ENCODE measurements around the gene GPR22.

Gene GPR22

GRCh38 chr7:107472116-107472515, 2.3 kb downstream of the GPR22 start:
- H3K9ac ChIP-seq (ENCODE audit: low read depth in 1 of 2, low read length in 2 of 2), result no peak overlapping the region
- no peaks in the 10 kb centered on the region for H3K9me3 ChIP-seq (ENCODE audit: control insufficient read depth in 2 of 2, low read length in 2 of 2)
- H3K4me1 ChIP-seq (ENCODE audit: control insufficient read depth in 2 of 2, insufficient read depth in 2 of 2, low read length in 2 of 2), result no peaks in the 10 kb centered on the region
- no peak overlapping the region for H3K27ac ChIP-seq (ENCODE audit: low read depth in 2 of 2, low read length in 2 of 2)
- H3K27me3 ChIP-seq (ENCODE audit: control insufficient read depth in 2 of 2, insufficient read depth in 2 of 2, low read length in 2 of 2), result no peaks in the 10 kb centered on the region
- no peak overlapping the region for H3K4me3 ChIP-seq (ENCODE audit: low read length in 2 of 2)
- no peaks in the 10 kb centered on the region for H3K36me3 ChIP-seq (ENCODE audit: control insufficient read depth in 2 of 2, insufficient read depth in 2 of 2, low read length in 2 of 2)

- Histone ChIP-seq H3K4me3 (ENCODE audit: low read length in 2 of 2) (no peak overlapping the region), H3K36me3 (ENCODE audit: control insufficient read depth in 2 of 2, insufficient read depth in 2 of 2, low read length in 2 of 2) (no peaks in the 10 kb centered on the region), H3K9me3 (ENCODE audit: control insufficient read depth in 2 of 2, low read length in 2 of 2) (no peaks in the 10 kb centered on the region), H3K27me3 (ENCODE audit: control insufficient read depth in 2 of 2, insufficient read depth in 2 of 2, low read length in 2 of 2) (no peaks in the 10 kb centered on the region), H3K9ac (ENCODE audit: low read depth in 1 of 2, low read length in 2 of 2) (no peak overlapping the region), H3K4me1 (ENCODE audit: control insufficient read depth in 2 of 2, insufficient read depth in 2 of 2, low read length in 2 of 2) (no peaks in the 10 kb centered on the region), H3K27ac (ENCODE audit: low read depth in 2 of 2, low read length in 2 of 2) (no peak overlapping the region)
Observed at GRCh38 chr7:107474104-107474521, 4.3 kb downstream of the GPR22 start.

GRCh38 chr7:107479303-107479702, 9.4 kb downstream of the GPR22 start:
- Histone ChIP-seq H3K36me3 (ENCODE audit: control insufficient read depth in 2 of 2, insufficient read depth in 2 of 2, low read length in 2 of 2) (no peaks in the 10 kb centered on the region), H3K27me3 (ENCODE audit: control insufficient read depth in 2 of 2, insufficient read depth in 2 of 2, low read length in 2 of 2) (no peaks in the 10 kb centered on the region), H3K4me3 (ENCODE audit: low read length in 2 of 2) (no peak overlapping the region), H3K4me1 (ENCODE audit: control insufficient read depth in 2 of 2, insufficient read depth in 2 of 2, low read length in 2 of 2) (no peaks in the 10 kb centered on the region), H3K9ac (ENCODE audit: low read depth in 1 of 2, low read length in 2 of 2) (no peak overlapping the region), H3K27ac (ENCODE audit: low read depth in 2 of 2, low read length in 2 of 2) (no peak overlapping the region), H3K9me3 (ENCODE audit: control insufficient read depth in 2 of 2, low read length in 2 of 2) (no peaks in the 10 kb centered on the region)

GRCh38 chr7:107480932-107481331, 11.1 kb downstream of the GPR22 start:
- Histone ChIP-seq H3K4me3 (ENCODE audit: low read length in 2 of 2) (no peak overlapping the region), H3K27ac (ENCODE audit: low read depth in 2 of 2, low read length in 2 of 2) (no peak overlapping the region), H3K27me3 (ENCODE audit: control insufficient read depth in 2 of 2, insufficient read depth in 2 of 2, low read length in 2 of 2) (no peaks in the 10 kb centered on the region), H3K9ac (ENCODE audit: low read depth in 1 of 2, low read length in 2 of 2) (no peak overlapping the region), H3K9me3 (ENCODE audit: control insufficient read depth in 2 of 2, low read length in 2 of 2) (no peaks in the 10 kb centered on the region), H3K36me3 (ENCODE audit: control insufficient read depth in 2 of 2, insufficient read depth in 2 of 2, low read length in 2 of 2) (no peaks in the 10 kb centered on the region), H3K4me1 (ENCODE audit: control insufficient read depth in 2 of 2, insufficient read depth in 2 of 2, low read length in 2 of 2) (no peaks in the 10 kb centered on the region)

- no peaks in the 10 kb centered on the region for H3K27me3 ChIP-seq (ENCODE audit: control insufficient read depth in 2 of 2, insufficient read depth in 2 of 2, low read length in 2 of 2)
- no peaks in the 10 kb centered on the region for H3K9me3 ChIP-seq (ENCODE audit: control insufficient read depth in 2 of 2, low read length in 2 of 2)
Observed at GRCh38 chr7:107482571-107482970, 12.7 kb downstream of the GPR22 start.

GRCh38 chr7:107486041-107486440, 16.2 kb downstream of the GPR22 start:
- H3K4me1 ChIP-seq (ENCODE audit: control insufficient read depth in 2 of 2, insufficient read depth in 2 of 2, low read length in 2 of 2), result no peaks in the 10 kb centered on the region
- H3K27me3 ChIP-seq (ENCODE audit: control insufficient read depth in 2 of 2, insufficient read depth in 2 of 2, low read length in 2 of 2), result no peaks in the 10 kb centered on the region
- no peak overlapping the region for H3K4me3 ChIP-seq (ENCODE audit: low read length in 2 of 2)
- H3K27ac ChIP-seq (ENCODE audit: low read depth in 2 of 2, low read length in 2 of 2), result no peak overlapping the region
- H3K9me3 ChIP-seq (ENCODE audit: control insufficient read depth in 2 of 2, low read length in 2 of 2), result no peaks in the 10 kb centered on the region
- no peak overlapping the region for H3K9ac ChIP-seq (ENCODE audit: low read depth in 1 of 2, low read length in 2 of 2)
- no peaks in the 10 kb centered on the region for H3K36me3 ChIP-seq (ENCODE audit: control insufficient read depth in 2 of 2, insufficient read depth in 2 of 2, low read length in 2 of 2)

More at GRCh38 chr7:107482571-107482970, 12.7 kb downstream of the GPR22 start:
- H3K27ac ChIP-seq (ENCODE audit: low read depth in 2 of 2, low read length in 2 of 2), result no peak overlapping the region
- no peaks in the 10 kb centered on the region for H3K36me3 ChIP-seq (ENCODE audit: control insufficient read depth in 2 of 2, insufficient read depth in 2 of 2, low read length in 2 of 2)
- no peaks in the 10 kb centered on the region for H3K4me1 ChIP-seq (ENCODE audit: control insufficient read depth in 2 of 2, insufficient read depth in 2 of 2, low read length in 2 of 2)
- H3K9ac ChIP-seq (ENCODE audit: low read depth in 1 of 2, low read length in 2 of 2), result no peak overlapping the region
- H3K4me3 ChIP-seq (ENCODE audit: low read length in 2 of 2), result no peak overlapping the region

GRCh38 chr7:107492875-107493274, 23.0 kb downstream of the GPR22 start:
- Histone ChIP-seq H3K4me3 (ENCODE audit: low read length in 2 of 2) (no peak overlapping the region), H3K27ac (ENCODE audit: low read depth in 2 of 2, low read length in 2 of 2) (no peak overlapping the region), H3K4me1 (ENCODE audit: control insufficient read depth in 2 of 2, insufficient read depth in 2 of 2, low read length in 2 of 2) (no peaks in the 10 kb centered on the region), H3K36me3 (ENCODE audit: control insufficient read depth in 2 of 2, insufficient read depth in 2 of 2, low read length in 2 of 2) (no peaks in the 10 kb centered on the region), H3K9ac (ENCODE audit: low read depth in 1 of 2, low read length in 2 of 2) (no peak overlapping the region), H3K9me3 (ENCODE audit: control insufficient read depth in 2 of 2, low read length in 2 of 2) (no peaks in the 10 kb centered on the region), H3K27me3 (ENCODE audit: control insufficient read depth in 2 of 2, insufficient read depth in 2 of 2, low read length in 2 of 2) (no peaks in the 10 kb centered on the region)

- Histone ChIP-seq H3K4me3 (ENCODE audit: low read length in 2 of 2) (no peak overlapping the region), H3K9me3 (ENCODE audit: control insufficient read depth in 2 of 2, low read length in 2 of 2) (no peaks in the 10 kb centered on the region), H3K27ac (ENCODE audit: low read depth in 2 of 2, low read length in 2 of 2) (no peak overlapping the region), H3K9ac (ENCODE audit: low read depth in 1 of 2, low read length in 2 of 2) (no peak overlapping the region), H3K36me3 (ENCODE audit: control insufficient read depth in 2 of 2, insufficient read depth in 2 of 2, low read length in 2 of 2) (no peaks in the 10 kb centered on the region), H3K4me1 (ENCODE audit: control insufficient read depth in 2 of 2, insufficient read depth in 2 of 2, low read length in 2 of 2) (no peaks in the 10 kb centered on the region), H3K27me3 (ENCODE audit: control insufficient read depth in 2 of 2, insufficient read depth in 2 of 2, low read length in 2 of 2) (no peaks in the 10 kb centered on the region)
Observed at GRCh38 chr7:107494315-107494751, 24.5 kb downstream of the GPR22 start.

- H3K9me3 ChIP-seq (ENCODE audit: control insufficient read depth in 2 of 2, low read length in 2 of 2), result no peaks in the 10 kb centered on the region
- H3K36me3 ChIP-seq (ENCODE audit: control insufficient read depth in 2 of 2, insufficient read depth in 2 of 2, low read length in 2 of 2), result no peaks in the 10 kb centered on the region
- H3K9ac ChIP-seq (ENCODE audit: low read depth in 1 of 2, low read length in 2 of 2), result no peak overlapping the region
- no peak overlapping the region for H3K4me3 ChIP-seq (ENCODE audit: low read length in 2 of 2)
- no peaks in the 10 kb centered on the region for H3K27me3 ChIP-seq (ENCODE audit: control insufficient read depth in 2 of 2, insufficient read depth in 2 of 2, low read length in 2 of 2)
- no peak overlapping the region for H3K27ac ChIP-seq (ENCODE audit: low read depth in 2 of 2, low read length in 2 of 2)
- H3K4me1 ChIP-seq (ENCODE audit: control insufficient read depth in 2 of 2, insufficient read depth in 2 of 2, low read length in 2 of 2), result no peaks in the 10 kb centered on the region
Observed at GRCh38 chr7:107494884-107495283, 25.0 kb downstream of the GPR22 start.

- H3K9ac ChIP-seq (ENCODE audit: low read depth in 1 of 2, low read length in 2 of 2), result no peak overlapping the region
- H3K4me1 ChIP-seq (ENCODE audit: control insufficient read depth in 2 of 2, insufficient read depth in 2 of 2, low read length in 2 of 2), result no peaks in the 10 kb centered on the region
- H3K9me3 ChIP-seq (ENCODE audit: control insufficient read depth in 2 of 2, low read length in 2 of 2), result no peaks in the 10 kb centered on the region
- no peaks in the 10 kb centered on the region for H3K27me3 ChIP-seq (ENCODE audit: control insufficient read depth in 2 of 2, insufficient read depth in 2 of 2, low read length in 2 of 2)
- no peak overlapping the region for H3K27ac ChIP-seq (ENCODE audit: low read depth in 2 of 2, low read length in 2 of 2)
- H3K4me3 ChIP-seq (ENCODE audit: low read length in 2 of 2), result no peak overlapping the region
- no peaks in the 10 kb centered on the region for H3K36me3 ChIP-seq (ENCODE audit: control insufficient read depth in 2 of 2, insufficient read depth in 2 of 2, low read length in 2 of 2)
Observed at GRCh38 chr7:107495516-107495915, 25.7 kb downstream of the GPR22 start.

- Histone ChIP-seq H3K9me3 (ENCODE audit: control insufficient read depth in 2 of 2, low read length in 2 of 2) (no peaks in the 10 kb centered on the region), H3K27me3 (ENCODE audit: control insufficient read depth in 2 of 2, insufficient read depth in 2 of 2, low read length in 2 of 2) (no peaks in the 10 kb centered on the region), H3K9ac (ENCODE audit: low read depth in 1 of 2, low read length in 2 of 2) (no peak overlapping the region), H3K4me3 (ENCODE audit: low read length in 2 of 2) (no peak overlapping the region), H3K27ac (ENCODE audit: low read depth in 2 of 2, low read length in 2 of 2) (no peak overlapping the region), H3K36me3 (ENCODE audit: control insufficient read depth in 2 of 2, insufficient read depth in 2 of 2, low read length in 2 of 2) (no peaks in the 10 kb centered on the region), H3K4me1 (ENCODE audit: control insufficient read depth in 2 of 2, insufficient read depth in 2 of 2, low read length in 2 of 2) (no peaks in the 10 kb centered on the region)
Observed at GRCh38 chr7:107499731-107500130, 29.9 kb downstream of the GPR22 start.
